Stomach (tissue), 4 donors: ENCODE measurements around the gene PDE3A.

Experiments
- POLR2A ChIP-seq, 4 donors: fragments of 450-650 bp; IDR thresholded peaks; one replicate each; pipeline ENCODE4 v1.6.1; 2016; ENCODE audit warnings: antibody characterized with exemption in 4 of 4, control low read depth in 2 of 4, mild to moderate bottlenecking in 1 of 4, moderate library complexity in 1 of 4
- TF ChIP-seq, protein P1 (sequence below), 7 experiments: fragments of 450-650 bp in 4 of 7; fragments of 200-600 bp in 3 of 7; sonication (generic) in 3 of 7; IDR thresholded peaks; one replicate each; pipeline ENCODE4 v1.5.1; 2016 to 2019; ENCODE audit warnings: antibody characterized with exemption in 7 of 7, control low read depth in 2 of 7, mild to moderate bottlenecking in 1 of 7

DNA sequence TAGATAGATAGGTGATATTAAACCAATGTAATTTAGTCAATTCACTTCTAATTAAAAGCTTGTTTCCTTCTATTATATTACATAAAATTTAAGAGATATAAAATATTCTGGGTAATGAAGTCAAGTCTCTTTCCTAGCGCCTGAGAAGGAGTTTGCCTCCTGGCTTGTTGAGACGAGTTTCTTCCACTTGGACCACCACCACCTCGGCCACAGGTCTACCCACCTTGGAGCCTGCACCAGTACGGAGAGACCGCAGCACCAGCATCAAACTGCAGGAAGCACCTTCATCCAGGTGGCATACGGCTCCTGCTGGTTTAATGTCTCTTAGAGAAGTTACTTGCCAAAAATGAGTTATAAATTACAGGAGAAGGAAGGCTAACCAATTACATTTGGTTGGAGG is 247.8 kb downstream of the PDE3A start:
- TF ChIP-seq, protein P1, sequence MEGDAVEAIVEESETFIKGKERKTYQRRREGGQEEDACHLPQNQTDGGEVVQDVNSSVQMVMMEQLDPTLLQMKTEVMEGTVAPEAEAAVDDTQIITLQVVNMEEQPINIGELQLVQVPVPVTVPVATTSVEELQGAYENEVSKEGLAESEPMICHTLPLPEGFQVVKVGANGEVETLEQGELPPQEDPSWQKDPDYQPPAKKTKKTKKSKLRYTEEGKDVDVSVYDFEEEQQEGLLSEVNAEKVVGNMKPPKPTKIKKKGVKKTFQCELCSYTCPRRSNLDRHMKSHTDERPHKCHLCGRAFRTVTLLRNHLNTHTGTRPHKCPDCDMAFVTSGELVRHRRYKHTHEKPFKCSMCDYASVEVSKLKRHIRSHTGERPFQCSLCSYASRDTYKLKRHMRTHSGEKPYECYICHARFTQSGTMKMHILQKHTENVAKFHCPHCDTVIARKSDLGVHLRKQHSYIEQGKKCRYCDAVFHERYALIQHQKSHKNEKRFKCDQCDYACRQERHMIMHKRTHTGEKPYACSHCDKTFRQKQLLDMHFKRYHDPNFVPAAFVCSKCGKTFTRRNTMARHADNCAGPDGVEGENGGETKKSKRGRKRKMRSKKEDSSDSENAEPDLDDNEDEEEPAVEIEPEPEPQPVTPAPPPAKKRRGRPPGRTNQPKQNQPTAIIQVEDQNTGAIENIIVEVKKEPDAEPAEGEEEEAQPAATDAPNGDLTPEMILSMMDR (IDR thresholded peaks at IDR 0.05): no peak
- no peak for TF ChIP-seq POLR2A (IDR thresholded peaks at IDR 0.05)
